Ureter (tissue), 1 donor: Measurements from ENCODE around the gene LONP2. TPM values are rescaled to one million over a fixed set of nuclear protein-coding genes. Genes with fewer than 3 reads are reported as not detected.
"Not testable (repeated sequence)": the region's sequence is repeated elsewhere in the genome, so short reads cannot be mapped to it uniquely, and the experiment has no call there.

Source experiments
- DNase-seq: peaks from one replicate; pipeline ENCODE4 v3.0.0-alpha.2; 2020; ENCODE audit warnings: low spot score
- total RNA-seq: library from RNA; stranded (reverse); gene quantifications from one replicate; pipeline ENCODE4 v1.2.4, GENCODE V29; 2023
- donor health status: DM: yes; HTN: yes; CAD: no.

The LONP2 gene
- total RNA-seq, 1 donor from 2014 or later, result 144 TPM

GRCh38 chr16:48332978-48333377 lies 88.9 kb downstream of the LONP2 start:
- no peak for DNase-seq

- DNase-seq, result no peak
Measured at GRCh38 chr16:48334325-48334724, 90.2 kb downstream of the LONP2 start.

- DNase-seq, result no peak
Measured at GRCh38 chr16:48335961-48336360, 91.9 kb downstream of the LONP2 start.

GRCh38 chr16:48340054-48340453 lies 96.0 kb downstream of the LONP2 start:
- no peak for DNase-seq

- DNase-seq, result no peak
Measured at GRCh38 chr16:48342591-48342990, 98.5 kb downstream of the LONP2 start.

GRCh38 chr16:48347191-48347865 lies 103.2 kb downstream of the LONP2 start:
- no peak for DNase-seq

GRCh38 chr16:48347980-48348379 lies 103.9 kb downstream of the LONP2 start:
- DNase-seq, result no peak

GRCh38 chr16:48350736-48351135 lies 106.6 kb downstream of the LONP2 start:
- no peak for DNase-seq

- DNase-seq, result no peak
Measured at GRCh38 chr16:48352648-48353390, 108.7 kb downstream of the LONP2 start.

- DNase-seq, result peak; percentile 63
Measured at GRCh38 chr16:48353565-48354163, 109.6 kb downstream of the LONP2 start.

- DNase-seq, result not testable (repeated sequence)
Measured at GRCh38 chr16:48354385-48354784, 110.3 kb downstream of the LONP2 start.

- no peak for DNase-seq
Measured at GRCh38 chr16:48354877-48355855, 111.1 kb downstream of the LONP2 start.

- DNase-seq, result no peak
Measured at GRCh38 chr16:48356633-48357376, 112.7 kb downstream of the LONP2 start.

- no peak for DNase-seq
Measured at GRCh38 chr16:48358419-48358818, 114.3 kb downstream of the LONP2 start.

- DNase-seq, result no peak
Measured at GRCh38 chr16:48359983-48360382, 115.9 kb downstream of the LONP2 start.

GRCh38 chr16:48361012-48361411 lies 116.9 kb downstream of the LONP2 start:
- no peak for DNase-seq

GRCh38 chr16:48361540-48362144 lies 117.5 kb downstream of the LONP2 start:
- no peak for DNase-seq

GRCh38 chr16:48365025-48365600 lies 121.0 kb downstream of the LONP2 start:
- DNase-seq, result no peak

GRCh38 chr16:48365601-48366164 lies 121.6 kb downstream of the LONP2 start:
- DNase-seq, result peak; percentile 93
